Measurements from ENCODE around the gene GNA12. TPM values are rescaled to one million over a fixed set of nuclear protein-coding genes. Genes with fewer than 3 reads are reported as not detected.
"Not testable (repeated sequence)": the region's sequence is repeated elsewhere in the genome, so short reads cannot be mapped to it uniquely, and the experiment has no call there.

The GNA12 gene
- total RNA-seq, 1 donor from 2014 or later = 37.7 TPM

GRCh38 chr7:2678454-2678853 is 165.7 kb downstream of the GNA12 start:
- DNase-seq (ENCODE audit: low read depth) = not testable (repeated sequence)

Other genes with a start within 250 kb of the GNA12 start
- 52.4 and 163 TPM in 2 replicates for gene TTYH3, start 212.3 kb downstream of the GNA12 start, total RNA-seq
- 3.5 and 14.2 TPM in 2 replicates for gene AMZ1, start 156.1 kb downstream of the GNA12 start, total RNA-seq
- gene CARD11, start 199.6 kb upstream of the GNA12 start, total RNA-seq = 20.1 and 25.3 TPM in 2 replicates